Neutrophil (primary cell): ENCODE data around the gene CREG1.

Source experiments
- H3K27ac ChIP-seq: fragments of 200-600 bp; sonication (generic); 2 replicates; pipeline ENCODE4 v1.5.1; 2016; ENCODE audit warnings: mild to moderate bottlenecking, moderate library complexity
- H3K27me3 ChIP-seq: fragments of 200-600 bp; sonication (generic); 2 replicates; pipeline ENCODE4 v1.6.0; 2016; ENCODE audit warnings: mild to moderate bottlenecking
- H3K36me3 ChIP-seq: fragments of 200-600 bp; sonication (generic); 2 replicates; pipeline ENCODE4 v1.5.1; 2017
- H3K4me1 ChIP-seq, 2 experiments: fragments of 200-600 bp in 1 of 2; sonication (generic) in 1 of 2; 1 replicate in 1 of 2; 2 replicates in 1 of 2; pipeline versions ENCODE4 v1.5.1 to v1.6.1; 2013 to 2016; ENCODE audit warnings: low read depth in 1 of 2, low read length in 1 of 2, mild to moderate bottlenecking in 1 of 2, moderate library complexity in 1 of 2; ENCODE audit not compliant: control insufficient read depth in 1 of 2, insufficient read depth in 1 of 2
- H3K4me3 ChIP-seq, 2 experiments: fragments of 200-600 bp in 1 of 2; sonication (generic) in 1 of 2; 1 replicate in 1 of 2; 2 replicates in 1 of 2; pipeline ENCODE4 v1.5.1; 2013 to 2016; ENCODE audit warnings: low read depth in 1 of 2, low read length in 1 of 2, mild to moderate bottlenecking in 1 of 2, moderate library complexity in 1 of 2
- H3K9me3 ChIP-seq: fragments of 200-600 bp; sonication (generic); 2 replicates; pipeline ENCODE4 v1.5.1; 2016
- TF ChIP-seq, protein P1 (sequence below): fragments of 200-600 bp; sonication (generic); IDR thresholded peaks from 2 replicates; pipeline ENCODE4 v1.5.1; 2016; ENCODE audit warnings: antibody characterized with exemption

Gene CREG1

GRCh38 chr1:167503626-167504466, 49.7 kb downstream of the CREG1 start:
- no peaks in the 10 kb centered on the region for H3K4me1 ChIP-seq
- no peaks in the 10 kb centered on the region for H3K9me3 ChIP-seq
- H3K4me3 ChIP-seq, result no peak overlapping the region
- TF ChIP-seq, protein P1, sequence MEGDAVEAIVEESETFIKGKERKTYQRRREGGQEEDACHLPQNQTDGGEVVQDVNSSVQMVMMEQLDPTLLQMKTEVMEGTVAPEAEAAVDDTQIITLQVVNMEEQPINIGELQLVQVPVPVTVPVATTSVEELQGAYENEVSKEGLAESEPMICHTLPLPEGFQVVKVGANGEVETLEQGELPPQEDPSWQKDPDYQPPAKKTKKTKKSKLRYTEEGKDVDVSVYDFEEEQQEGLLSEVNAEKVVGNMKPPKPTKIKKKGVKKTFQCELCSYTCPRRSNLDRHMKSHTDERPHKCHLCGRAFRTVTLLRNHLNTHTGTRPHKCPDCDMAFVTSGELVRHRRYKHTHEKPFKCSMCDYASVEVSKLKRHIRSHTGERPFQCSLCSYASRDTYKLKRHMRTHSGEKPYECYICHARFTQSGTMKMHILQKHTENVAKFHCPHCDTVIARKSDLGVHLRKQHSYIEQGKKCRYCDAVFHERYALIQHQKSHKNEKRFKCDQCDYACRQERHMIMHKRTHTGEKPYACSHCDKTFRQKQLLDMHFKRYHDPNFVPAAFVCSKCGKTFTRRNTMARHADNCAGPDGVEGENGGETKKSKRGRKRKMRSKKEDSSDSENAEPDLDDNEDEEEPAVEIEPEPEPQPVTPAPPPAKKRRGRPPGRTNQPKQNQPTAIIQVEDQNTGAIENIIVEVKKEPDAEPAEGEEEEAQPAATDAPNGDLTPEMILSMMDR, result no peak
- peaks cover 4% of the 10 kb centered on the region for H3K27me3 ChIP-seq
- no peaks in the 10 kb centered on the region for H3K36me3 ChIP-seq
- no peak overlapping the region for H3K27ac ChIP-seq

DNA sequence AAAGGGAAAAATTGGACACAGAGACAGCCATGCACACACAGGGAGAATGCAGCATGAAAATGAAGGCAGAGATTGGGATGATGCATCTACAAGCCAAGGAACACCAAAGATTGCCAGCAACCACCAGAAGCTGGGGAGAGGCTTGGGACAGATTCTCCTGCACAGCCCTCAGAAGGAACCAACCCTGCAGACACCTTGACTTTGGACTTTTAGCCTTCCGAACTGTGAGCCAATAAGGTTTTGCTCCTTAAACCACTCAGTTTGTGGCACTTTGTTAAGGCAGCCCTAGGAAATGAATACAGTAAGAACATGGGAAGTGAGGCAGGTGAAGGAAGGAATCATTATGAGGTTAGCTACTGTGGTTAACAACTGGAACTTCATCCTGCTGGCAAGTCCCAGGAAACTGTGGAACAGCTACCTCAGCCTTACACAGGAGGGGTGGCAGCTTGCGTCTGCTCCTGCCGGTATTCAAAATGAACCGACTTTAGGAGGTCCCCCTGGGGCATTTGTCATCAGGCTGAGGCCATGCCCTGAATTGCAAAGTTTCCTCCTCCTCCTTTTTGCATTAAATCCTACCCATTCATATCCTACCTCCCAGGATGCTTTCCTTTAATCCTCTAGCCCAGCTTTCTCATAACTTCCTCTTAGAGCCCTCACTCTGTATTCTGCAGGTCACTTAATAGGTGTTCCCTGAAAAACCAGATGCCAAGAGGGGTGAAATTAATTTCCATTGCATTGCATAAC, 50.7 kb downstream of the CREG1 start:
- no peak overlapping the region for H3K4me3 ChIP-seq
- no peaks in the 10 kb centered on the region for H3K36me3 ChIP-seq
- H3K9me3 ChIP-seq, result no peaks in the 10 kb centered on the region
- no peaks in the 10 kb centered on the region for H3K4me1 ChIP-seq
- H3K27me3 ChIP-seq, result peaks cover 4% of the 10 kb centered on the region
- TF ChIP-seq, protein P1, result no peak
- no peak overlapping the region for H3K27ac ChIP-seq

- TF ChIP-seq, protein P1, result no peak
- Histone ChIP-seq H3K27me3 (peaks cover 4% of the 10 kb centered on the region), H3K9me3 (no peaks in the 10 kb centered on the region), H3K4me3 (no peak overlapping the region), H3K4me1 (no peaks in the 10 kb centered on the region), H3K27ac (no peak overlapping the region), H3K36me3 (no peaks in the 10 kb centered on the region)
Measured at GRCh38 chr1:167502192-167502551, 51.4 kb downstream of the CREG1 start.

DNA sequence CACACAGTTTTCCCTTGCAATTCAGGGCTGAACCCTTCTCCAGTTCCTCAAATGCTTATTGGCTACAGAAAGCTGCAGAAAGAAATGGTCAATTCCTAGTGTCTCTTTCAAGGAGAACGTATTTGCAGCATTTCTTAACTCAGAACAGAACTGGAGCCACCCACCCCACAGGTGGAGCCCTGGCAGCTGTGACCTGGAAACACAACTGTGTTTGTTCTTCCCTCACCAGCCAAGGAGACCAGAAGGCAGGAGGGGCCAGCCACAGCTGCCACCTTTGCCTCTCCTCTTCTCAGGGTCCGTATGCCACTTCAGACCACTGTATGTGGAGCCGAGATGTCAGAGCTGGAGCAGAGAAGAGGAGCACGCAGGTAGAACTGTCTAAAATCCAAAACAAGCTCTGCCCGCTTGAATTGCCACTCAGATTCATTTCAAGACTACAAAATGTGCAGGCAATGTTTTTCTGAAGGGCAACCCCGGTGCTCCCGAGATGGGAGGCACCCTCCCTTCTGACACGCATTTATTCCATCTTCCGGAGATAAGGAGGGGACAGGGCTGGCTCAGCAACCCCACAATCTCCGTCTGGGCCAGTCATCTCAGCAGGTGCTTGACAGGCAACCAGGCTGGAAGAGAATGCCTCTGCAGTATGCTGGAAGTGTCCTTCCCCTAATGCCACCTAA, 51.9 kb downstream of the CREG1 start:
- Histone ChIP-seq H3K4me3 (no peak overlapping the region), H3K36me3 (no peaks in the 10 kb centered on the region), H3K27ac (no peak overlapping the region), H3K9me3 (no peaks in the 10 kb centered on the region), H3K27me3 (peaks cover 4% of the 10 kb centered on the region), H3K4me1 (no peaks in the 10 kb centered on the region)
- TF ChIP-seq, protein P1, result no peak

- Histone ChIP-seq H3K9me3 (no peaks in the 10 kb centered on the region), H3K27ac (no peak overlapping the region), H3K36me3 (no peaks in the 10 kb centered on the region), H3K4me3 (no peak overlapping the region), H3K4me1 (no peaks in the 10 kb centered on the region), H3K27me3 (peaks cover 4% of the 10 kb centered on the region)
- TF ChIP-seq, protein P1, result no peak
Measured at GRCh38 chr1:167500283-167500860, 53.2 kb downstream of the CREG1 start.
